ENCODE data around the gene NCK2. TPM values are rescaled to one million over a fixed set of nuclear protein-coding genes. Genes with fewer than 3 reads are reported as not detected.

The NCK2 gene
- polyA plus RNA-seq, 4 donors = 65.2 to 71.4 (median 68.9) TPM

DNA sequence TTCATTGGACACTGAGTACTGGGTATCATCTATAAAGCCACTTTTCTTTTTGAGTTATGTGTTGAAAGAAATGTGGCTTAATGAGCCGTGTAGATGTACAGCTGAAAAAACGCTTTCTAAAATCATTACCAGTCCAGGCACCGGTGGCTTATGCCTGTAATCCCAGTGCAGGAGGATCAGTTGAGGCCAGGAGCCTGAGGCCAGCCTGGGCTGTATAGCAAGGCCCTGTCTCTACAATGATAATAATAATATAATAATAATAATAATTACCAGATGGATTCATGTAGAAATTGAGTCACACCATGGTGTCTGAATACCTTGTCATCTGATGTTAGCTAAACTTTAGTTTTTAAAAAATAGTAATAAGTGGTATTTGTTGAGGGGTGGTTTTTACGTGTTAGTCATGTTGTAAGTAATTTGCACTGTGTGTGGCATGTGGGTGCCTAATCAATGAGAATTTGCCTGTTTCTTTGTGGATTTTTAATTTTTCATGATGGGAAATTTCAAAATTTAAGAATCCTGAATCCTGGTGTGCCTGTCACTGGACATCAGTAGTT lies 30.1 kb downstream of the NCK2 start:
- no peak for DNase-seq (ENCODE audit: low read depth in 4 of 4, low spot score in 3 of 4)

DNA sequence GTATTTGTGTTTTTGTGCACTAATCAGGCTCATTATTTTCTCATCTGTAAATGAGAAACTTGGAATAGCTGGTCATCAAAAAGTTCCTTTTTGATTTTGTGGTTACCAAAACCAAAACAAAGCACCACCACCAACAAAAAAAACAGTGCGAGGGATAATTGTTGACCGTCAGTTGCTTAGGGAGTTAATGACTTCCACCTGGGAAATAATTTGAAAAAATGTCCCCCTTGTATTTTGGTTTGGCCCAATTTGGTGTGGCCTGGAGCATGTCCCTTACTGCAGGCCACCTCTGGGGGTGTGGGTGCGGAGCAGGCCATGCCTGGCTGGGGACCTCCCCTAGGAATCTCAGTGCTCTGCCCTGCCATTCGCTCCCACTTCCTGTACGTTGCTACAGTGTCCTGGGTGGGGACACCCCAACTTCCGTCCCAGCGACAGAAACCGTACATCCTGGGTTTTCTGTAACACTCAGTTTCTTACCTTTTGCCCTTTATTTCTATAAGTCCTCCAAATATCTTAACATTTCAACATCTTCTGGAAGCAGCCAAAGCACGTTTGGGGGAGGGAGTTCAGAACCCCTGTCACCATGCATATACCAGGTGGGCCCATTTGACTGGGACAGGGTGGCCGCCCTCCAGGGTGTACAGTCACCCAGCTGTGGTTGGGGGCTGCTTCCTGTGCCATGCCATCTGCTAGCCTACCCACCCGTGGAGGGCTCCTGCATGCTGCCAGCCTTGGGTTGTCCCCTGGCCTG lies 31.3 kb downstream of the NCK2 start:
- DNase-seq (ENCODE audit: low read depth in 4 of 4, low spot score in 3 of 4) = no peak

DNA sequence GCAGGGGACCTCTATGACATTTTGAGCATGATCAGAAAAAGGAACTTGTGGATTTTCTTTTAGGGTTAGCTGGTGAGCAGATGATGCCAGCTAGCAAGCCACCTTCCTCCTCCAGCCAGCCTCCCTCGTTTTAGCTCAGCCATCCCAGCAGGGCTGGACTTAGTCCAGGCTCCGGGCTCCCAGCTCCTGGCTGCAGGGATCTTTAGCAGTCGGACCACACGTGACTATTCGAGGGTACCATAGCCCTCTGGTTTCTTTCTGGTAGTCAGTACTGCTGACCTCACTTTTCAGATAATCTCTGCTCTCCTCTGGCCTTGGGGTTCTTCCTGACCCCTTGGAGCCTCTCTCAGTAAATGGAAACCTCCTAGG lies 31.8 kb downstream of the NCK2 start:
- DNase-seq (ENCODE audit: low read depth in 4 of 4, low spot score in 3 of 4) = no peak

DNA sequence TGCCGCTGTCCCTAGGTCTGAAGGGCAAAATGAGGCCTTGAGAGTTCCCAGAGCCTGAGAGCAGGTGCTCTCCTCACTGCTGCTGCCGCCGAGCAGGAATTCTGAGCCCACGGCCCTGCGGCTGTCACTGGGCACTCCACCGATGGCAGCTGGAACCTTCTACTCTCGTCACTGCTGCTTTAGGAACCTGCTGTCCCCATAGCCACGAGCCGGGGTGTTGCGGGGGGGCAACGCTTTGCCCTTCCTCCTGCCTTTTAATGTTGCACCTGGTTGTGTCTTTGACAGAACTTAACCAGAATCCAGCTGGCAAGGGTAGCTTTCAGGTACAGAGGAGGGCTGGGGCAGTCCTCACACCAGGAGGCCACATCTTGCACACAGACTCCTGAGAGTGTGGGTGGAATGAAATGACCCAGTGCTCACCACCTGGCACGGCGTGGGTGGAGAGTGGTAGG lies 32.3 kb downstream of the NCK2 start:
- no peak for DNase-seq (ENCODE audit: low read depth in 4 of 4, low spot score in 3 of 4)

DNA sequence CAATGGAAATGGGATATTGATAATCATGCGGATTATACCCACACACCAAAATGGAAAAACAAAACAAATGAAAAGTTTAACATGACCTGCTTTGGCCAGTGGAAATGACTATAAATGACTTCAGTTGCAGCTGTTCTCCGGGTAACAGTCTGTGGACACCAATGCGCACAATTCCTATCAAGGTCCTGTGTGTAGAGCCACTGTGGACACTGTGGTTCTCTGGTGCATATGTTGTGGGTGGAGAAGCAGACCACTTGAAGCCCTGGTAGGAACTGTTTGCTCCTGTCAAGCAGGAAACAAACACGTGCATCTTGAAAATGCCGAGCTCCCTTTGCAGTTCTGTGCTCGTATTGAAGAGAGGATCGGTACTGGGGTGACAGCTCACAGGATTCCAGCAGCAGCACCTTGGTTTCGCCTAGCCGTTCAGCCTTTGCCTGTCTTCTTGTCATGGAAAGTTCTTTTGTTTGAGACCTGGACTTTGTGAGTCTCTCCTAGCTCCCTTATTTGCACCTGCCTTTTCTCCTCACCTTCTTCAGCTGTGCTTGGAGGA lies 32.9 kb downstream of the NCK2 start:
- DNase-seq (ENCODE audit: low read depth in 4 of 4, low spot score in 3 of 4) = no peak

DNA sequence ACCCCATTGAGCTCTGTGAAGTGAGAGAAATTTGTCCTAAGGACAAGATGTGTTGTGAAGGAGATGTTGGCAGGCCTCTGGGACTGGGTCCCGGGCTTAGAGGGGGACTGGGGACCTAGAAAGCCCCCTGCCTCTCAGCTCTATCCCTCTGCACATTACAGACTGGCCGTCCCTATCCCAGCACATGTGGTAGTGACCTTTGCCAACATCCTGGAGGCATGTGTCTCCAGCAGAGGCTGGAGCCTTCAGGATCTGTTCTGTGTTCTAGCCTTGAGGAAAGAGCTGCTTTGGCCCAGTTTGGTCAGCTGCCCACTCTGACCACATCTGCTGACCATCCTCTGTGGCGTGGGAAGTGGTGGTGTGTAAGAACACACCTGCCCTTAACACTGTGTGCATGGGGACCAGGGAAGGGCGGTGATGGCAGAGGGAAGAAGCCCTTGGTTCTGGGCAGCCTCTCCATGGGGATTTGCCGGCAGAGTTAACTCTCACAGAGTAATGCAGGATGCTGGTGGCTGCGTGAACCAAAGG lies 33.4 kb downstream of the NCK2 start:
- DNase-seq (ENCODE audit: low read depth in 4 of 4, low spot score in 3 of 4) = no peak

DNA sequence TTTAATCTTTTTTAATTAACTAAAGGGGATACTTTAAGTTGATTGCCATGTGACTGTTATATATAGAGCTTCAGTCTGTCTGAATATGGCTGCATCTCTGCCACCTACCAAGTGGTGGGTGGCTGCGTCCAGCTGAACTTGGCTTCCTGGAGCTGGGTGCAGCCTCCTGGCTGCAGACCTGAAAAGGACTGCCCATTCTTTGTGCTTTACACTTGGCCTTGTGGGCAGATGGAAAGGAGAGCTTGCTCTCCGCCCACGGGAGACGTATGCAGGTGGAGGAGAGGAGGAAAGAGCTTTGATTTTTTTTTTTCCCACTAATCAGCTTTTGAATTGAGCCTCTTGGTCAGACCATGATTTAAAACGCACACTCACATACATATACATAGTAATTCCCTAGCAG lies 34.7 kb downstream of the NCK2 start:
- no peak for DNase-seq (ENCODE audit: low read depth in 4 of 4, low spot score in 3 of 4)

DNA sequence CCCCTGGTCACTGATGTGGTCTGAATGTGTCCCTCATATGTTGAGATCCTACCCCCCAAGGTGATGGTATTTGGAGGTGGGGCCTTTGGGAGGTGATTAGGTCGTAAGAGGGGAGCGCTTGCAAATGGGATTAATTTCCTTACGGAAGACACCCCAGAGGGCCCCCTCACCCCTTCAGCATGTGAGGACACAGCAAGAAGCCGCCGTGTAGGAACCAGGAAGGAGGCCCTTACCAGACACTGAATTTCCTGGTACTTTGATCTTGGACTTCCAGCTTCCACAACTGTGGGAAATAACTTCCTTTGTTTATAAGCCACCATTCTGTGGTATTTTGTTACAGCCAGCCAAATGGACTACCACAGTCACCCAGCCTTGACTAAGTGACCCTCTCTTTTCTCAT lies 35.9 kb downstream of the NCK2 start:
- DNase-seq (ENCODE audit: low read depth in 4 of 4, low spot score in 3 of 4) = no peak

DNA sequence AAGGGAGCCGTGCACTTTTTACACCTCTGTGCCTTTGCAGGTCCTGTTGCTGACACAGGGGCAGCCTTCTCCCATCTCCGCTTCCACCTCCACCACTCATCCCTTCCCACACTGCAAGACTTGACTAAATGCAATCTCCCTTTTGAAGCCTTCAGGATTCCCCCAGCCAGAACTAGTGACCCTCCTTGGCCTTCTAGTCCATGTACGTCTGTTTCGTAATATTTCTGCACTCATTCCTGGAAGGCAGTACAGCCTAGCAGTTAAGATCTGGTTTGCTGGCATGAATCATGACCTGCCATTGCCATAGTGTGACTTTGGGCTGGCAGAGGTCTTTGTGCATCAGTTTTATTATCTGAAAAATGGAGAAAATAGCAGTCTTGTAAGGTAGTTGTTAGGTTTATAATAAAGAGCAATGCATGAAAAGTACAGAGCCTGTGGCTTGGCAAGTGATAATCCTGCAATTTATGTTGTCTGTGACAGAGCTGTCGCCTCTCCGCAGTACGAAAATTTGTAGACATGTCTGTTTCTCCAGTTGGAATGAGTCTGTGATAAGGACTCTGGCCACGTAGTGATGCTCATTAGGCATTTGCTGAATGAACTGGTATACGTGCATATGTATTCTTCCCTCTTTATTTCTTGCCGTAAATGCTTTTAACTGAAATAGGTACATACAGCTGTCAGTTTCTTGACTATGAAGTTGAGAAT lies 36.7 kb downstream of the NCK2 start:
- no peak for DNase-seq (ENCODE audit: low read depth in 4 of 4, low spot score in 3 of 4)

DNA sequence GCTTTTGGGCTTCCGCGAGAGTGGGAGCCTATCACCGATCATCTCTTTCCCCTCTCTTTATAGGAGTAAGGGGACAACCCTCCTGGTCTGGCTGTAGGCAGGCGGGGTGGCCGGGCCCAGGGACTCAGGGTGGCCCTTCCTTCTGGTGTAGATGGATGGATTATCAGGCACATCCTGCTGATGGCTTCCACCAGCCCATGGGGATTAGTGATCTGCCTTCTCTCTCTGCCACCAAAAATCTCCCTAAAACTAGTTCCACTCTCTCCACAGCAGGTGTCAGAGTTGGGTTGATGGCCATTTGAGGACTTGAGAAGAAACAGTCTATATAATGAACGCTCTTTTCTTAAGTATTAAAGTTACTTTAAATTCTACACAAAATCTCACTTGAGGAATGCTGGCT lies 37.4 kb downstream of the NCK2 start:
- no peak for DNase-seq (ENCODE audit: low read depth in 4 of 4, low spot score in 3 of 4)

DNA sequence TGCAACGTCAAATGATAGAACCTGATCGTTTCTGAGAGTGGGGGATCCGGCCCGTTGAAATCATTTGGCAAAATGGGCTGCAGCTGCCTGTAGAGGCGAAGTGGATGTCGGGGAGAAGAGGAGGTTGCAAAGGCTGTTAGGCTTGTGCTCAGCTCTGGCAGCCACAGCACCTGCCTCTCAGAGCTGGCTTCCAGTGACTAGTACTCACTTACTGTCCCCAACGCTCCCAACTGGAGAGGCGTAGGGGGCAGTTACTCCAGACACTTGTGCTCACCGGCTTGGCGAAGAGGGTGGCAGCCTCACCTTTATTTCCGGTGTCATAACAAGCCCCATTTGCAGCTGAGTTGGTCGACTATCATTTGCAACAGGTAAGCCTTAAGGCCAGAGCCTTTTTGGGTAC lies 37.9 kb downstream of the NCK2 start:
- no peak for DNase-seq (ENCODE audit: low read depth in 4 of 4, low spot score in 3 of 4)

DNA sequence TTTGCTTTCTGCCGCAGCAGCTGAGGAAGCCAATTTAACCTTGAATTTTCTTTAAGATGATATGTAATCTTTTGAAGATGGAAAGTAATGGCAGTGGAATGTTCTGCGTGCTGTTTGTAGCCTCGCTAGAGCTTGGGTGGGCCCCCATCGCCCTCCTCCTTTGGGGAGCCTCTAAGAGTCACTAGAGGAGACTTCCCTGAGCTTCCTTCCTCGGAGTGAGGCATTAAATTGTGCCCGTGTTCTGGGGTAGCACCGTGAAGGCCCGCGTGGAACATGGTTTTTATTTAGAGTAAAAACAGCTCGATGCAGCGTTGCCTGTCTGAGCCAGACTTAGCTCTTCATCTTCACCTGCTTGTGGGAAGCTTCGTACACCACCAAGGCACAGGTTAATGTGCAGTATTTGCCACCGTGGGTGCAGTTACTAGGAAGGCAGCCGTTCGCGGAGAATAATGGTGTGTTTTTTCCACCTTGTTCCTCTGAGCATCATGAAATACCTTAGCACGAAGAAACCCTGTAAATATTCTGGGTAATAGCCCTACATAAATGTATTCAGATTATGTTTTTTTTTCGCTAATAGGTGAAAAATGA lies 38.5 kb downstream of the NCK2 start:
- DNase-seq (ENCODE audit: low read depth in 4 of 4, low spot score in 3 of 4) = no peak

DNA sequence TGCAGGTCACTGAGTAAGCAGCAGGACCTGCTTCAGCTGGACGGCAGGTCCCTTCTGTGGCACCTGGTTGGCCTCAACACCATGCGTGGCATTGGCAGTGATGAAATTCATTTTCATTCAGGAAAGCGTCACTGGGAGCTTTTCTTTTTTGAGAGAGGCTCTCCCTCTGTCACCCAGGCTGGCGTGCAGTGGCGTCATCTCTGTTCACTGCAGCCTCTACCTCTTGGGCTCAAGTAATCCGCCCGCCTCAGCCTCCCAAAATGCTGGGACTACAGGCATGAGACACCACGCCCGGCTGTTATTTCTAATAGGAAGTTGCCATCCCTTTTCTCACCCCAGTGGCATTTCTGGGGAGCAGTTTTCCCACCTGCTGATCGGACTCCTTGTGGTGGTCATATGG lies 39.3 kb downstream of the NCK2 start:
- DNase-seq (ENCODE audit: low read depth in 4 of 4, low spot score in 3 of 4) = no peak

DNA sequence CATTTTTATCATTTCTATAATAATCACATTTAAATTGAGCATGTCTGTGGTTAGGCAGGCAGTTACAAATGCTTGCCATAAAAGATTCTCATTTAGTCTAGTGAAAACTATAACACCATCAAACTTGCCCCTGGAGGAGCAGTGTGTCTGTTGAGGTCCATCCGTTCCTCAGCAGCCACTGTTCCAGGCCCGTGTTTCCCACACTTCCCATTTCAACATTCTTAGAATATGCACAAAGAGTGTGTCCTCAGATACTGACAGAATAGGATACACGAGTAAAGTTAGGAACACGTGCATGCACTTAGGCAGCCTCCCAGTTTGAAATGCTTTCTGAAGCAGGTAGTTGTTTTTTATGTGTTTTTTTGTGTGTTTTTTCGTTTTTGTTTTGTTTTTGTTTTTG lies 39.9 kb downstream of the NCK2 start:
- DNase-seq (ENCODE audit: low read depth in 4 of 4, low spot score in 3 of 4) = no peak

DNA sequence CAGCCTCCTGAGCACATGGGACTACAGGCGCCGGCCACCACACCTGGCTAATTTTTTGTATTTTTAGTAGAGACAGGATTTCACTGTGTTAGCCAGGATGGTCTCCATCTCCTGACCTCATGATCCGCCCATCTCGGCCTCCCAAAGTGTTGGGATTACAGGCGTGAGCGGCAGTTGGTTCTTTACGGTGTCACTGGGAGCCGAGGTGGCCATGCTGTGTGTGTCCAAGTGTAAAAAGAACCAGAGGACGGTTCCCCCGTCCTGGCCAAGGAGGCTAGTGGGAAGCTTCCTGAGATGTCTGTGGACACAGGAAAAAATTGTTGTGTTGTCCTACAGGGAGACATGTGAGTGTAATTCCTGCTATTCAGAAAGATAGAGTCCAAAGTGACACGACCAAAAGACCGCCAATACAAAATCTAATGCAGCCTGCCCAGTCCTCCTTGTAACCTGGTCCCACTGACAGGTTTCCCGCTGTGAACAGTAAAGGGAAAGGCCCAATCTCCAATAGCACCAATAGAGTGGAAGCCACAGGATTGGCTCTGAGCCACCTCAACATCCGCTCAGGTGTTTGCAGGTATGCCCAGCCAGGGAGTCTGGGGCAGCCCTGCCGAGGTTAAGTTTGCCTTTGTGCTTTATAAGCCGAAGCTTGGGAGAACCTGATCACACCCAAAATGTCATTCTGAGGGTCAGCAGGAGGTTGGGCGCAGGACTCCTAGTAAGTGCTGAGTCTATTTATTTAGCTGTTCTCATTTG lies 40.6 kb downstream of the NCK2 start:
- no peak for DNase-seq (ENCODE audit: low read depth in 4 of 4, low spot score in 3 of 4)

DNA sequence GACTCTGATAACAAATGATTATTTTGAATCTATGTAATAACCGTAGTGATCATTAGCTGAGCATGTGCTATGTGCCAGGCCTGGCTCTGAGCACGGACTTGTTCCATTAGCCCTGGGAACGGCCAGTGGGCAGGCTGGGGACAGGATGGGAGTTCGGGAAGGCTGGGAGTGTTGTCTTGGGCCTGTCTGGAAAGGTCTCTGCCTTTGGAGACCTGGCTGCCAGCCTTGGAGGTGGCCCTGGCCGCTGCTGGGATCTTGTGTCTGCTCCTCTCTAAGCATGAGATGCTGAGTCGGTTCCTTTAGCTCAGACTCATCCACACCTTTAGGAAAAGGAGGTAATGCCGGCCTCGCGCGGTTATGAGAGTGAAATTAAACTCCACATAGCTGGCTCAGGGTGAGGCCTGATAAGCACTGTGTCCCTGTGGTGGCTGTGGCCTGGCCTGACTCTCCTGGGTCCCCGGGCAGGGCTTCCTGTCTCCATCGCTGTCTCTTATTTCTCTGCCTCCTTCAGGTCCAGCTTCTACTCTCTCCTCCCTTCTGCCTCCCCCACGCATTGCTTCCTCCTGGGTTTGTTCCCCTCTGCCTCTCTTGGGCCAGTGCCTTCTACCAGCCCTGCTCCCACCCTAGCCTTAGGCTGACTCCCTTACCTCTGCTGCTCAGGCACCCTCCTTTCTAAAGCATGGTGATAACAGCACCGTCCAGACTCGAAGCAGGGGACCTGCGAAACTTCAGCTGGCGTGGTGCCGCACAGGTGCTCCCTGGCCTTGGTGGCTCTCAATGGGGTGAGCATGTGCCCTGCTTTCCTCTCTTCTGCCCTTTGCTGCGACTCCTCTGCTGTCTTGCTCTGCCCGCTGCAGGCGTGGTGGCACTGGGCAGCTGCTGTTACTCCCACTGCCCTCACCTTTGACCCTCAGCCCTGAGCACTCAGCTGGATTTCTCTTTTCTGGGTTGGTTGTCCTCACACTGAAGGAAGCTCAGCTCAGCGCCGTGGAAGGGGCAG lies 41.8 kb downstream of the NCK2 start:
- no peak for DNase-seq (ENCODE audit: low read depth in 4 of 4, low spot score in 3 of 4)

DNA sequence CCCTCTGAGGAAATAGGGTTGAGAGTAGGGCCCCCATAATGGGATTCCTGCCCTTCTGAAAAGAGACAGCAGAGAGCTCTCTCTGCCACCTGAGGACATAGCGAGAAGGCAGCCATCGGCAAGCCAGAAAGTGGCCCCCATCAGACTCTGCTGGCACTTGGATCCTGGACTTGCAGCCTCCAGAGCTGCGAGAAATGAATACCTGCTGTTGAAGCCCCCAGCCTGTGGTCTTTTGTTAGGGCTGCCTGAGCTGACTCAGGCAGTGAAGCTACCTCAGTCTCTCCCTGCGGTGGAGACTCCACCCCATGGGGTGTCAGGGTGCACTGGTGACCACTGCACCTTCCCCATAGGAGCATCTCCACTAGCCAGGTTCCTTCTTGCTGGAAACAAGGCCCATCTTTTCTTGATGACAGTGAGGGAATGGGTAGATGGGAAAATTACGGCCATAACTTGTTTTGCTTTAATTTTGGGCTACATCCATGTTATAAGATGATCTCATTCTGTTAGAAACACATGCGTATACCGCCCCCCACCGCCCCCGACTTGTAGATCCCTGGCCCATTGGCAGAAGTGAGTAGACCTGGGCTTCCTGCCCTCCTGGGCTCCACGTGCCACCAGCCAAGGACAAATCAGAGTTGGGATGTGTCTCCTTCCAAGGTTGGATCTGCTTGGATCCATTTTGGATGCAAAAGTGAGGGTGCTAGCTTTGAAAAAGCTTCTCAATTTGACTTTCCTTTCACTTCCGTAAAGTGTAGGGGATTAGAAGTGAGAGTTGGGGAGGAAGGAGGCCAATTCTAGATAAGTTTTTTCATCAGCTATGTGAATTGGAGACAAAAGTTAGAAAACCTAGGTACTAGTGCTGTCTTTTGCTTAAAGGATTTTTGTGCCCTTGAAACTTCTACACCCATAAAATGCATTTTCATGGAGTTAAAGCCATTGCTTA lies 42.9 kb downstream of the NCK2 start:
- DNase-seq (ENCODE audit: low read depth in 4 of 4, low spot score in 3 of 4) = no peak

DNA sequence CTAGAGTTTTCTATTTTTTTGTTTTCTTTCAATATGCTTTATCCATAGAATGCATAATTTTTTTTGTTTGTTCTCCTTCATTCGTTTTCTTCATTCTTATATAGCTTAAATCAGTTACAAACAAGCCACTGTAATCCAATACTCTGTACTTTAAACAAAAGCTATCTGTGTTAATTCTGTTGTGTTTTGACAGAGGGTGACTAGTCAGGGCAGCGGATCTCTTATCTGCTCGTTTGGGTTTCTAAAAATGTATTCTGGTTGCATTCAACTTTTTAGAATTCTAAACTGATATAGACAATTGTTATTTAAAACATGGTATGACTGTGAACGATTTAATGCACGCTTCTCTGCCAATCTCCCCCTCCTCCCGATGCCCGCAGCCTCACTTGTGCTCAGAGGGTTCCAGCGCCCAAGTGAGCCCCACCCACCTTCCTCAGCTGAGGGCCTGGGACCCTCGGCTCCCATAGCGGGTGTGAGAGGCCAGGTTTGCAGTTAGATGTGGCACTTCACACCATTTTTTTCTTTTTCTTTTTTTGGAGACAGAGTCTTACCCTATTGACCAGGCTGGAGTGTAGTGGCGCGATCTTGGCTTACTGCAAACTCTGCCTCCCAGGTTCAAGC lies 44.1 kb downstream of the NCK2 start:
- DNase-seq (ENCODE audit: low read depth in 4 of 4, low spot score in 3 of 4) = no peak

Measured in right renal pelvis (tissue), 4 donors.